ENCODE measurements around the gene ZNF652.

GRCh38 chr17:49312722-49313121, 49.3 kb downstream of the ZNF652 start:
- TF ChIP-seq CTCF (conservative IDR thresholded peaks at IDR 0.05 in 1 of 2, IDR thresholded peaks at IDR 0.05 in 1 of 2; ENCODE audit: low read depth in 1 of 2, low read length in 2 of 2) (no peak), EZH2 (IDR thresholded peaks at IDR 0.05; ENCODE audit: low read length, missing control alignments) (no peak)
